Activated CD8-positive, alpha-beta memory T cell treated with anti-CD3 and anti-CD28 coated beads for 24 hours (primary cell): ENCODE results near the gene COQ3.

Source experiments
- DNase-seq: peaks from one replicate; pipeline ENCODE4 v3.0.0-alpha.2; 2020

COQ3 gene

GRCh38 chr6:99330159-99330558 lies 63.8 kb downstream of the COQ3 start:
- DNase-seq = peak; percentile 67

- DNase-seq = no peak
Observed at GRCh38 chr6:99324996-99325395, 69.0 kb downstream of the COQ3 start.
